PC-9 (cell line): Measurements from ENCODE around the gene LIAS. TPM values are rescaled to one million over a fixed set of nuclear protein-coding genes. Genes with fewer than 3 reads are reported as not detected.

Experiments used
- BruUV-seq: library from RNA; stranded (reverse); fragments of 400-500 nt; replicated peaks from 2 replicates; lab custom pipeline; 2021; lab: Mats Ljungman, UMichigan
- CTCF ChIA-PET: fragments of 300-600 bp; sonication (Branson Sonifier 250); formaldehyde crosslinking; loops from one replicate; lab custom pipeline; 2022; ENCODE audit warnings: antibody characterized with exemption; lab: Charles Lee
- POLR2A ChIA-PET: fragments of 300-600 bp; sonication (Branson Sonifier 250); formaldehyde crosslinking; loops from one replicate; lab custom pipeline; 2022; ENCODE audit warnings: antibody characterized with exemption; ENCODE audit not compliant: unreplicated experiment; lab: Charles Lee
- DNase-seq, 2 experiments: peaks; one replicate each; pipeline versions ENCODE4 v3.0.0 to v3.0.0-alpha.2; 2015 to 2022; ENCODE audit warnings: mixed read lengths in 1 of 2
- H2AFZ ChIP-seq: fragments of 200-600 bp; sonication (generic); 2 replicates; pipeline ENCODE4 v1.8.1; 2017; ENCODE audit warnings: antibody characterized with exemption
- H3F3A ChIP-seq: fragments of 200-600 bp; sonication (generic); 2 replicates; pipeline ENCODE4 v1.8.1; 2017; ENCODE audit warnings: antibody characterized with exemption, mild to moderate bottlenecking, low read depth; ENCODE audit not compliant: insufficient read depth
- H3K27ac ChIP-seq: fragments of 200-600 bp; sonication (generic); 2 replicates; pipeline ENCODE4 v1.6.1; 2016; ENCODE audit warnings: mixed run types
- H3K27me3 ChIP-seq: fragments of 200-600 bp; sonication (generic); 2 replicates; pipeline ENCODE4 v1.6.1; 2016; ENCODE audit warnings: low read depth, mixed run types; ENCODE audit not compliant: insufficient read depth
- H3K36me3 ChIP-seq: fragments of 200-600 bp; sonication (generic); 2 replicates; pipeline ENCODE4 v1.6.1; 2016; ENCODE audit warnings: low read depth, mixed run types
- H3K4me1 ChIP-seq: fragments of 200-600 bp; sonication (generic); replicated peaks from 2 replicates; pipeline ENCODE4 v1.6.1; 2016; ENCODE audit warnings: mixed run types; ENCODE audit not compliant: insufficient read depth
- H3K4me2 ChIP-seq: fragments of 200-600 bp; sonication (generic); 2 replicates; pipeline ENCODE4 v1.6.1; 2017; ENCODE audit warnings: mixed run types
- H3K4me3 ChIP-seq: fragments of 200-600 bp; sonication (generic); 2 replicates; pipeline ENCODE4 v1.6.1; 2016; ENCODE audit warnings: mixed run types
- H3K79me2 ChIP-seq: fragments of 200-600 bp; sonication (generic); 2 replicates; pipeline ENCODE4 v1.6.1; 2017; ENCODE audit warnings: low read depth, mixed run types
- H3K9me2 ChIP-seq: fragments of 200-600 bp; sonication (generic); 2 replicates; pipeline ENCODE4 v1.8.1; 2017; ENCODE audit warnings: mild to moderate bottlenecking; ENCODE audit not compliant: insufficient read depth
- H3K9me3 ChIP-seq: fragments of 200-600 bp; sonication (generic); 2 replicates; pipeline ENCODE4 v1.8.1; 2016; ENCODE audit warnings: low read depth; ENCODE audit not compliant: insufficient read depth
- H4K20me1 ChIP-seq: fragments of 200-600 bp; sonication (generic); 2 replicates; pipeline ENCODE4 v1.8.1; 2017; ENCODE audit not compliant: insufficient read depth
- EZH2 ChIP-seq: fragments of 200-600 bp; sonication (generic); IDR thresholded peaks from 2 replicates; pipeline ENCODE4 v1.8.0; 2017; ENCODE audit warnings: antibody characterized with exemption, low read depth
- intact Hi-C: fragments of 100-400 bp; cut with micrococcal nuclease; formaldehyde crosslinking; loops from one replicate; pipeline ENCODE4 v1.10.0; 2022; ENCODE audit not compliant: unreplicated experiment
- total RNA-seq: library from RNA; stranded (reverse); gene quantifications from 2 replicates; pipeline ENCODE4 v1.2.3, GENCODE V29; 2021
- TF ChIP-seq, protein P1 (sequence below): fragments of 200-600 bp; sonication (generic); conservative IDR thresholded peaks from 2 replicates; pipeline ENCODE4 v1.6.1; 2017; ENCODE audit warnings: mixed run types, antibody characterized with exemption, mild to moderate bottlenecking, moderate library complexity

The LIAS gene
- total RNA-seq, 1 experiment from 2014 or later = 16.4 TPM

- Histone ChIP-seq H3K4me2 (no peak overlapping the region), H3K27me3 (no peaks in the 10 kb centered on the region), H3K4me3 (no peak overlapping the region), H2AFZ (no peak overlapping the region), H4K20me1 (peaks cover 71% of the 10 kb centered on the region), H3K4me1 (peaks cover 2% of the 10 kb centered on the region), H3K36me3 (peaks cover 56% of the 10 kb centered on the region), H3K9me3 (no peaks in the 10 kb centered on the region), H3K9me2 (no peaks in the 10 kb centered on the region), H3K27ac (no peak overlapping the region), H3K79me2 (peaks cover 26% of the 10 kb centered on the region), H3F3A (peaks cover 87% of the 10 kb centered on the region)
- intact Hi-C loops = loop anchor here (10.0 kb wide), 1 partner anchor 577 kb away; no protein-coding TSS in a partner anchor
- DNase-seq = no peak
- POLR2A ChIA-PET = interaction anchor here (0.7 to 0.8 kb wide), 3 partner anchors 15 to 103 kb away, joined by 3 to 8 read pairs (median 5); no protein-coding TSS in a partner anchor
- no TSS peak for BruUV-seq
- CTCF ChIA-PET = no interaction called here
- TF ChIP-seq EZH2 = no peak
- TF ChIP-seq, protein P1, sequence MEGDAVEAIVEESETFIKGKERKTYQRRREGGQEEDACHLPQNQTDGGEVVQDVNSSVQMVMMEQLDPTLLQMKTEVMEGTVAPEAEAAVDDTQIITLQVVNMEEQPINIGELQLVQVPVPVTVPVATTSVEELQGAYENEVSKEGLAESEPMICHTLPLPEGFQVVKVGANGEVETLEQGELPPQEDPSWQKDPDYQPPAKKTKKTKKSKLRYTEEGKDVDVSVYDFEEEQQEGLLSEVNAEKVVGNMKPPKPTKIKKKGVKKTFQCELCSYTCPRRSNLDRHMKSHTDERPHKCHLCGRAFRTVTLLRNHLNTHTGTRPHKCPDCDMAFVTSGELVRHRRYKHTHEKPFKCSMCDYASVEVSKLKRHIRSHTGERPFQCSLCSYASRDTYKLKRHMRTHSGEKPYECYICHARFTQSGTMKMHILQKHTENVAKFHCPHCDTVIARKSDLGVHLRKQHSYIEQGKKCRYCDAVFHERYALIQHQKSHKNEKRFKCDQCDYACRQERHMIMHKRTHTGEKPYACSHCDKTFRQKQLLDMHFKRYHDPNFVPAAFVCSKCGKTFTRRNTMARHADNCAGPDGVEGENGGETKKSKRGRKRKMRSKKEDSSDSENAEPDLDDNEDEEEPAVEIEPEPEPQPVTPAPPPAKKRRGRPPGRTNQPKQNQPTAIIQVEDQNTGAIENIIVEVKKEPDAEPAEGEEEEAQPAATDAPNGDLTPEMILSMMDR = no peak
Measured at GRCh38 chr4:39451423-39452023, 7.3 kb upstream of the LIAS start.

DNA sequence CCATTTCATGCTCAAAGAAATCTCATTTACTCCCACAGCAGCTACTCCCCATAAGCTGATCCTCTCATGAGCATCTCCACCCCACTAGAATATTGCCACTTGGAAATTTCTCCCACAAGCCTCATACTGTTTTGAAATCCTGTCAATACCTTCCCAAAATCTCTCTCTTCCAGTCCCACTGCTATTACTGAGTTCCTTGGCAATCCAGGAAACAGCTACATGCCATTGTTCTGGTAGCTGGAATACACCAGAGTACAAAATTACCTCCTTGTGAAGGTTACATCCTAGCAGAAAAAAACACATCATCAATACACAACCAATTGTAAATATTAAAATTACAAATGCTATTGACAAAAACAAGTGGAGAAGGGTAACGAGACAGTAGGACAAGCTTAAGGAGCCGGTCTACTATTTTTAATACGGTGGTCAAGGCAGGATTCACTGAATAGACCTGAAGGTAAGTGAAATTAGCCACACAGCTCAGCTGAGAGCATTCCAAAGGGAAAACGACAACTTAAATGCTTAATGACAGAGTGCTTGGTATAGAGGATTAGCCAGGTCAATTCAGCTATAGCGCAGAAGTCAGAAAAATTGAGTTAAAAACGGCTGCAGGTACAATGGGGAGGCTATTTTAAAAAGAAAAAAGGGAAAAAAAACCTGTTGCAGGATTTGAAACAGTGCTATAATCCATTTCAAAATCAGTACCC is 6.5 kb upstream of the LIAS start:
- no peak for TF ChIP-seq EZH2
- TF ChIP-seq, protein P1 = no peak
- H4K20me1 ChIP-seq = peaks cover 79% of the 10 kb centered on the region
- no peak for DNase-seq
- H3K79me2 ChIP-seq = peaks cover 34% of the 10 kb centered on the region
- H3K4me2 ChIP-seq = no peak overlapping the region
- peaks cover 64% of the 10 kb centered on the region for H3K36me3 ChIP-seq
- no peak overlapping the region for H3K4me3 ChIP-seq
- ChIA-PET CTCF (no interaction called here), POLR2A (interaction anchor here (0.7 to 0.8 kb wide), 4 partner anchors 15 to 382 kb away, joined by 3 to 8 read pairs (median 4); no protein-coding TSS in a partner anchor)
- H3K27me3 ChIP-seq = no peaks in the 10 kb centered on the region
- no peak overlapping the region for H2AFZ ChIP-seq
- H3K9me3 ChIP-seq = no peaks in the 10 kb centered on the region
- H3F3A ChIP-seq = peaks cover 95% of the 10 kb centered on the region
- intact Hi-C loops = loop anchor here (10.0 kb wide), 1 partner anchor 578 kb away; no protein-coding TSS in a partner anchor
- H3K4me1 ChIP-seq = peaks cover 9% of the 10 kb centered on the region
- BruUV-seq = no TSS peak
- no peak overlapping the region for H3K27ac ChIP-seq
- H3K9me2 ChIP-seq = no peaks in the 10 kb centered on the region

DNA sequence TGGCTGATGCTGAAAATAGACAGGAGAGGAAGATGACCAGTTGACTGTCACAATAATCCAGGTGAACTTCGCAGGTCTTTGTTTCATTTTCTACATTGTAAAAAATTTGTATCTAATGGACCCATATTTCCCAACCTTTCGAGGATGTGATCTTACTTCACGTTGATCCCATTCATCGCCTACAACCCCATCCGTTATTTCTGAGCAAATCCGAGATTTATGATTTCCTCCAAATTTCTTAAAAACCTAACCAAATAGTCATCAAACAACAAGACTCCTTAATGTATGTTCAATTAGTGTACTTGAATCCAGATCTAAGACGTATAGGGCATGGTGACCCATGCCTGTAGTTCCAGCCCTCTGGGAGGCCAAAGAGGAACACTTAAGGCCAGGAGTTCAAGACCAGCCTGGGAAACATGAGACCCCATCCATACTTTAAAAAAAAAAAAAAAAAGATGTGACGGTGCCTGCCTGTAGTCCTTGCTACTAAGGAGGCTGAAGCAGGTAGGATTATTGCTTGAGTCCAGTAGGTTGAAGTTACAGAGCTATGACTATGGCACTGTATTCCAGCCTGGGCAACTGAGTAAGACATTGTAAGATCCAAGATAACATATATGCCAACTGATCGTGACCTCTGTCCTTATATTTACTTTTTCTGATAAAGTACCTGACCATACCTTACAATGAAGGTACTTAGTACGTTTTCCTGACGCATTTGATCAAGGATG is 5.8 kb upstream of the LIAS start:
- H3K27ac ChIP-seq = no peak overlapping the region
- H3K4me3 ChIP-seq = no peak overlapping the region
- peaks cover 13% of the 10 kb centered on the region for H3K4me1 ChIP-seq
- CTCF ChIA-PET = no interaction called here
- peaks cover 41% of the 10 kb centered on the region for H3K79me2 ChIP-seq
- TF ChIP-seq, protein P1 = no peak
- no peaks in the 10 kb centered on the region for H3K27me3 ChIP-seq
- no peaks in the 10 kb centered on the region for H3K9me3 ChIP-seq
- H3K36me3 ChIP-seq = peaks cover 72% of the 10 kb centered on the region
- peaks cover 85% of the 10 kb centered on the region for H4K20me1 ChIP-seq
- peaks cover 99% of the 10 kb centered on the region for H3F3A ChIP-seq
- H3K4me2 ChIP-seq = no peak overlapping the region
- BruUV-seq = no TSS peak
- no peak for DNase-seq
- intact Hi-C loops = loop anchor here (10.0 kb wide), 1 partner anchor 578 kb away; no protein-coding TSS in a partner anchor
- no peaks in the 10 kb centered on the region for H3K9me2 ChIP-seq
- POLR2A ChIA-PET = interaction anchor here (0.7 kb wide), 1 partner anchor 381 kb away, joined by 4 read pairs; no protein-coding TSS in a partner anchor
- H2AFZ ChIP-seq = no peak overlapping the region
